Panc1 (cell line): Measurements from ENCODE around the gene SLC4A1AP. TPM values are rescaled to one million over a fixed set of nuclear protein-coding genes. Genes with fewer than 3 reads are reported as not detected.

Experiments used
- ATAC-seq: fragments of 200-7000 bp; cut with Tn5 transposase; 2 replicates; pipeline ENCODE4 v1.9.1; 2020; ENCODE audit warnings: mild to moderate bottlenecking, moderate library complexity
- BruUV-seq: library from RNA; stranded (reverse); fragments of 400-500 nt; replicated peaks from 2 replicates; lab custom pipeline; 2021; lab: Mats Ljungman, UMichigan
- CTCF ChIA-PET: fragments of 300-600 bp; sonication (Branson Sonifier 250); formaldehyde crosslinking; loops from one replicate; lab custom pipeline; 2022; ENCODE audit warnings: antibody characterized with exemption; lab: Charles Lee
- POLR2A ChIA-PET: fragments of 300-600 bp; sonication (Branson Sonifier 250); formaldehyde crosslinking; loops from one replicate; lab custom pipeline; 2022; ENCODE audit warnings: antibody characterized with exemption; lab: Charles Lee
- DNase-seq: peaks from one replicate; pipeline ENCODE4 v3.0.0-alpha.2; 2010; ENCODE audit warnings: low read depth, low spot score
- H3K27ac ChIP-seq: 2 replicates; pipeline ENCODE4 v1.5.1; 2011; ENCODE audit warnings: mild to moderate bottlenecking, low read length, inconsistent platforms
- H3K27me3 ChIP-seq: fragments of 200-500 bp; sonication (Bioruptor generic); 2 replicates; pipeline ENCODE4 v1.6.0; 2014; ENCODE audit warnings: low read length, inconsistent platforms; ENCODE audit not compliant: control insufficient read depth, insufficient read depth
- H3K36me3 ChIP-seq: fragments of 200-500 bp; sonication (Bioruptor generic); 2 replicates; pipeline ENCODE4 v1.5.1; 2014; ENCODE audit warnings: inconsistent platforms, mild to moderate bottlenecking, low read length, moderate library complexity; ENCODE audit not compliant: control insufficient read depth, insufficient read depth
- H3K4me1 ChIP-seq: 2 replicates; pipeline ENCODE4 v1.5.1; 2011; ENCODE audit warnings: inconsistent platforms, mild to moderate bottlenecking, low read length, moderate library complexity; ENCODE audit not compliant: control insufficient read depth, insufficient read depth
- H3K4me3 ChIP-seq, 2 experiments: 2 replicates each; pipeline ENCODE4 v1.5.1; 2011 to 2012; ENCODE audit warnings: low read depth in 2 of 2, low read length in 2 of 2, mild to moderate bottlenecking in 2 of 2, inconsistent platforms in 1 of 2, moderate library complexity in 1 of 2
- H3K9me3 ChIP-seq: fragments of 200-500 bp; sonication (Bioruptor generic); 2 replicates; pipeline ENCODE4 v1.5.1; 2014; ENCODE audit warnings: low read depth, mild to moderate bottlenecking, inconsistent platforms, low read length, moderate library complexity; ENCODE audit not compliant: control insufficient read depth, insufficient read depth
- CTCF ChIP-seq: fragments of 450-650 bp; IDR thresholded peaks from 2 replicates; pipeline ENCODE4 v1.5.1; 2017; ENCODE audit warnings: mild to moderate bottlenecking
- POLR2AphosphoS5 ChIP-seq: IDR thresholded peaks from 2 replicates; pipeline ENCODE4 v1.6.1; 2012; ENCODE audit warnings: mild to moderate bottlenecking, low read depth, low read length, moderate library complexity
- REST ChIP-seq, 2 experiments: IDR thresholded peaks; 2 replicates each; pipeline ENCODE4 v1.6.1; 2011 to 2012; ENCODE audit warnings: low read depth in 2 of 2, control low read depth in 1 of 2, low read length in 1 of 2, mild to moderate bottlenecking in 1 of 2, moderate library complexity in 1 of 2; ENCODE audit not compliant: insufficient read depth in 1 of 2
- SIN3A ChIP-seq: IDR thresholded peaks from 2 replicates; pipeline ENCODE4 v1.6.1; 2012; ENCODE audit warnings: low read depth, mild to moderate bottlenecking, low read length, moderate library complexity, borderline replicate concordance; ENCODE audit not compliant: insufficient read depth
- TCF7L2 ChIP-seq: IDR thresholded peaks from 2 replicates; pipeline ENCODE4 v1.6.1; 2011; ENCODE audit warnings: mild to moderate bottlenecking, low read depth, low read length, inconsistent platforms
- in situ Hi-C: cut with HindIII; loops from 2 replicates; pipeline ENCODE4 v1.10.0; 2016; ENCODE audit warnings: low sequenced_read_pairs, low pct_unique_long_range_greater_than_20kb
- intact Hi-C: fragments of 100-400 bp; cut with micrococcal nuclease; formaldehyde crosslinking; loops from one replicate; pipeline ENCODE4 v1.10.0; 2022; ENCODE audit not compliant: unreplicated experiment
- total RNA-seq: library from RNA; stranded (reverse); gene quantifications from one replicate; pipeline ENCODE4 v1.2.1, GENCODE V29; 2021; ENCODE audit not compliant: unreplicated experiment

SLC4A1AP gene
- total RNA-seq, 1 experiment from 2014 or later = 22.2 TPM

DNA sequence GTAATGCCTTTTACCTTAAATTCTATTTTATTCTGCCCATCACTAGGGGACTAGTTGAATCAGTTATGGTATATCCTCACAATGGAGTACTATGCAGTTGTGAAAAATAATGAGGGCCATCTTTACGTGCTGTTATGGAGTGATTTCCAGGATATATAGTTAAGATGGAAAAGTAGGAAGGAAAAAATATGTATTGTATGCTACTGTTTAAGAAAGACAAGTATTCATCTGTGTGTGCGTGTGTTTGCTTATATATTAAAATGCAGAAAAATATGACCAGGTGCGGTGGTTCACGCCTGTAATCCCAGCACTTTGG, 75.3 kb downstream of the SLC4A1AP start:
- ATAC-seq (no peak), DNase-seq (no peak)
- Histone ChIP-seq H3K36me3 (no peaks in the 10 kb centered on the region), H3K9me3 (no peaks in the 10 kb centered on the region), H3K27ac (no peak overlapping the region), H3K4me3 (no peak overlapping the region), H3K4me1 (peaks cover 4% of the 10 kb centered on the region; the same call in 1 of the 2 replicates), H3K27me3 (no peaks in the 10 kb centered on the region)
- intact Hi-C loops = no loop called here
- in situ Hi-C loops = no loop called here
- no TSS peak for BruUV-seq
- TF ChIP-seq REST (IDR thresholded peaks at IDR 0.05; ENCODE audit: insufficient read depth in 1 of 2, low read depth in 2 of 2, low read length in 1 of 2) = no peak
- no peak for TF ChIP-seq CTCF
- TF ChIP-seq TCF7L2 = no peak
- TF ChIP-seq SIN3A = no peak
- TF ChIP-seq POLR2AphosphoS5 = no peak
- ChIA-PET POLR2A (no interaction called here), CTCF (no interaction called here)

DNA sequence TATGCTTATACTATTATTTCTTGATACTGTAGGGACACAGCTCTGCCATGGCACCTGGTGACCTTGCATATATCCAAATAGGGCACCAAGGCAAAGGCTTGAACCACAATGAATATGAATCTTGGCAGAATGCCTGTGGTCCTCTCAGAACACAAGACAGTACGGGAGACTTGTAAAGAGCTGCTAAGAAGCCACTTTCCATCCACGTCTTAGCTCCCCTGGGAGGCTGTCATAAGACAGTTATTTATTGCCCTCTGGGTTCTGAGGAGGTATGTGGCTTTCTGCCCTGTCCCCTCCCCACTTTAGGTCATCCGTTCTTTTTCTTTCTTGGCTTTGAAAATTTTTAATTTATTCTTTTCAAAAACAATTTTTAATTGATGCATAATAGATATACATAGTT, 78.0 kb downstream of the SLC4A1AP start:
- intact Hi-C loops = no loop called here

More for the DNA sequence above, 78.0 kb downstream of the SLC4A1AP start:
- Histone ChIP-seq H3K9me3 (no peaks in the 10 kb centered on the region), H3K27me3 (no peaks in the 10 kb centered on the region), H3K4me1 (no peaks in the 10 kb centered on the region), H3K4me3 (no peak overlapping the region), H3K27ac (no peak overlapping the region), H3K36me3 (no peaks in the 10 kb centered on the region)
- ChIA-PET CTCF (interaction anchor here (0.7 kb wide), 1 partner anchor 35 kb away, joined by 6 read pairs; no protein-coding TSS in a partner anchor), POLR2A (interaction anchor here (0.7 kb wide), 1 partner anchor 12 kb away, joined by 3 read pairs; no protein-coding TSS in a partner anchor)
- no TSS peak for BruUV-seq
- in situ Hi-C loops = no loop called here
- TF ChIP-seq TCF7L2 = no peak
- no peak for TF ChIP-seq REST (IDR thresholded peaks at IDR 0.05; ENCODE audit: insufficient read depth in 1 of 2, low read depth in 2 of 2, low read length in 1 of 2)
- TF ChIP-seq CTCF = no peak
- TF ChIP-seq SIN3A = no peak
- TF ChIP-seq POLR2AphosphoS5 = no peak
- no peak for DNase-seq
- no peak for ATAC-seq
